Spleen (tissue), 7 donors: ENCODE measurements around the gene GALNTL6.

Experiments used
- POLR2A ChIP-seq, 3 donors: fragments of 450-650 bp; IDR thresholded peaks; one replicate each; pipeline ENCODE4 v1.5.1; 2017; ENCODE audit warnings: antibody characterized with exemption in 3 of 3, mild to moderate bottlenecking in 1 of 3
- POLR2AphosphoS5 ChIP-seq, 3 donors: sonication (generic); formaldehyde crosslinking; IDR thresholded peaks; one replicate each; pipeline ENCODE4 v1.5.1; 2017; ENCODE audit warnings: antibody characterized with exemption in 3 of 3
- TF ChIP-seq, protein P1 (sequence below), 11 experiments: fragments of 200-600 bp in 7 of 11; fragments of 450-650 bp in 4 of 11; sonication (generic) in 4 of 11; IDR thresholded peaks in 8 of 11; conservative IDR thresholded peaks in 3 of 11; 1 replicate in 7 of 11; 2 replicates in 4 of 11; pipeline versions ENCODE4 v1.4.0 to v1.8.0; 2016 to 2021; ENCODE audit warnings: antibody characterized with exemption in 11 of 11, inconsistent platforms in 4 of 11, mild to moderate bottlenecking in 1 of 11
- donor health status: DM: no; HTN: no; CAD: no; lungs with moderate emphysema.
- donor health status: DM: no; HTN: no; CAD: no.
- donor health status: DM: no; HTN: no; CAD: no.

DNA sequence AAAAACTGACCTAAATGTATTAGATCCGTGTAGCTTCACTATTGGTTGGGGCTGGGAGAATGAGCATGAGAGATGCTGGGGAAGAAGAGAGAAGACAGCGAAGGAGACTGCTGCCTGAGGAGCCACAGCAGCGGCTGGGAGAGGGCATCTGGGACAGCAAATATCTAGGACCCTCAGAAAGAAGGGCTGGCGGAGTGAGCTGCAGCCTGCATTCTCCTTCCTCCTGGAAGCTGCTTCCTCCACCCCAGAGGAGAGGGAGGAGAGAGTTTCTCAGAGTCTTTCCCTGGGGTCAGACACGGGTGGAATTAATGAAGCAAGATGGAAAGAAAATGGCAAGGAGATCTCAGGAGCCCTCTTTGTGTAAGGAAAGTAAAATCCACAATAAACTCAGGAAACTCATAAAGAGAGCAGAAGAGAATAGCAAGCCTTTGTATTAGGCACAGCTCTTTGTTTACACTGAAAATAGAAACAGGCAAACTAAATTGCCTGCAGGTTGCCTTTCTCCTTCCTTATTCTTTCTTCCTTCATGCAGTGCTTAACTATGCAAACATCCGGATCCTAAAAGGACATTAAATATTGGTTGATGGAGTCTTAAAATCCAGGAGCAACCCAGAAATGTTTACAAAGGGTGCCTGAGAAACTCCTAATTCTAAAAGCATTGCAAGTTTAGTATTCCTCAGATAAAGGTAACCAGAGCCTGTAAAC, 1225.1 kb downstream of the GALNTL6 start:
- TF ChIP-seq POLR2A (IDR thresholded peaks at IDR 0.05) (no peak), POLR2AphosphoS5 (IDR thresholded peaks at IDR 0.05) (no peak)
- TF ChIP-seq, protein P1, sequence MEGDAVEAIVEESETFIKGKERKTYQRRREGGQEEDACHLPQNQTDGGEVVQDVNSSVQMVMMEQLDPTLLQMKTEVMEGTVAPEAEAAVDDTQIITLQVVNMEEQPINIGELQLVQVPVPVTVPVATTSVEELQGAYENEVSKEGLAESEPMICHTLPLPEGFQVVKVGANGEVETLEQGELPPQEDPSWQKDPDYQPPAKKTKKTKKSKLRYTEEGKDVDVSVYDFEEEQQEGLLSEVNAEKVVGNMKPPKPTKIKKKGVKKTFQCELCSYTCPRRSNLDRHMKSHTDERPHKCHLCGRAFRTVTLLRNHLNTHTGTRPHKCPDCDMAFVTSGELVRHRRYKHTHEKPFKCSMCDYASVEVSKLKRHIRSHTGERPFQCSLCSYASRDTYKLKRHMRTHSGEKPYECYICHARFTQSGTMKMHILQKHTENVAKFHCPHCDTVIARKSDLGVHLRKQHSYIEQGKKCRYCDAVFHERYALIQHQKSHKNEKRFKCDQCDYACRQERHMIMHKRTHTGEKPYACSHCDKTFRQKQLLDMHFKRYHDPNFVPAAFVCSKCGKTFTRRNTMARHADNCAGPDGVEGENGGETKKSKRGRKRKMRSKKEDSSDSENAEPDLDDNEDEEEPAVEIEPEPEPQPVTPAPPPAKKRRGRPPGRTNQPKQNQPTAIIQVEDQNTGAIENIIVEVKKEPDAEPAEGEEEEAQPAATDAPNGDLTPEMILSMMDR (IDR thresholded peaks at IDR 0.05 in 8 of 11, conservative IDR thresholded peaks at IDR 0.05 in 3 of 11) = no peak
